ENCODE measurements around the gene DAP.

DNA sequence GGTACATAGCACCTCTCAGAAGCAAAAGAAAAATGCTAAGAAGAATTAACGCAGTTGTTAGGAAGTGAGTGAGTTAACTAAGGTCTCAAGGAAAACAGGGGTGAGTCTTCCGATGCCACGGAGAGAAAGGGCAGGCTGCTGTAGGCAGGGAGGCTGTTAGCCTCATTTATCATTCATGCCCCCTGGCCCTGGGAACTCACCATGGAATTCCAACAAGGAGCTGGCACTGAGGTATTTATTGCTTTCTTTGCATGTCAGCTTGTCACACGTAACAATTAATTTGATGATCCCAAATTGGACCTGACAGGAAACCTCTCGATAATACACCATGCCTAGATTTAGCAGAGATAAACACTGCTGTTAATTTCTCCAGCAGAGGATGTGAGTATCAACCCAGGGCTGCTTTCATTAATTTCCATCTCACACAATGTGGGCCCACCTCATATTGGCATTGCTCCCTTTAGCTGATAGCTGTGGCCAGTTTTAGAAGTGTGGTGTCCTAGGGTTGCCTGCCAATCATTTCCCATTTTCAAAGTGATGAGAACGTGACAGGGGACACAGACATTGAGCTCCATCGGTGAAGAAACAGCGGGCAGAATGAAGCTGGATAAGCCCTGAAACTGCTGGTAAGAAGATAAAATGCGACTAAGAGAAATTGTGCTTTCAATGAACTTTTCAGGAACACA lies 45.3 kb downstream of the DAP start:
- TF ChIP-seq, protein P1, sequence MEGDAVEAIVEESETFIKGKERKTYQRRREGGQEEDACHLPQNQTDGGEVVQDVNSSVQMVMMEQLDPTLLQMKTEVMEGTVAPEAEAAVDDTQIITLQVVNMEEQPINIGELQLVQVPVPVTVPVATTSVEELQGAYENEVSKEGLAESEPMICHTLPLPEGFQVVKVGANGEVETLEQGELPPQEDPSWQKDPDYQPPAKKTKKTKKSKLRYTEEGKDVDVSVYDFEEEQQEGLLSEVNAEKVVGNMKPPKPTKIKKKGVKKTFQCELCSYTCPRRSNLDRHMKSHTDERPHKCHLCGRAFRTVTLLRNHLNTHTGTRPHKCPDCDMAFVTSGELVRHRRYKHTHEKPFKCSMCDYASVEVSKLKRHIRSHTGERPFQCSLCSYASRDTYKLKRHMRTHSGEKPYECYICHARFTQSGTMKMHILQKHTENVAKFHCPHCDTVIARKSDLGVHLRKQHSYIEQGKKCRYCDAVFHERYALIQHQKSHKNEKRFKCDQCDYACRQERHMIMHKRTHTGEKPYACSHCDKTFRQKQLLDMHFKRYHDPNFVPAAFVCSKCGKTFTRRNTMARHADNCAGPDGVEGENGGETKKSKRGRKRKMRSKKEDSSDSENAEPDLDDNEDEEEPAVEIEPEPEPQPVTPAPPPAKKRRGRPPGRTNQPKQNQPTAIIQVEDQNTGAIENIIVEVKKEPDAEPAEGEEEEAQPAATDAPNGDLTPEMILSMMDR (IDR thresholded peaks at IDR 0.05), result no peak
- TF ChIP-seq POLR2AphosphoS5 (IDR thresholded peaks at IDR 0.05) (no peak), POLR2A (IDR thresholded peaks at IDR 0.05) (no peak)
